T-helper 2 cell treated with Interferon-gamma antibody and Interleukin-4, amounts not matched to agents 100 ng/mL and 5 ng/mL, for 36 hours (primary cell): ENCODE measurements around the gene HOXA5. TPM values are rescaled to one million over a fixed set of nuclear protein-coding genes. Genes with fewer than 3 reads are reported as not detected.

Experiments
- intact Hi-C: fragments of 100-400 bp; cut with micrococcal nuclease; formaldehyde crosslinking; loops from one replicate; pipeline ENCODE4 v1.15.1; 2023
- total RNA-seq: library from RNA; stranded (reverse); gene quantifications from 2 replicates; pipeline ENCODE4 v1.2.3, GENCODE V29; 2022

The HOXA5 gene
- total RNA-seq, 1 donor from 2014 or later: not detected

DNA sequence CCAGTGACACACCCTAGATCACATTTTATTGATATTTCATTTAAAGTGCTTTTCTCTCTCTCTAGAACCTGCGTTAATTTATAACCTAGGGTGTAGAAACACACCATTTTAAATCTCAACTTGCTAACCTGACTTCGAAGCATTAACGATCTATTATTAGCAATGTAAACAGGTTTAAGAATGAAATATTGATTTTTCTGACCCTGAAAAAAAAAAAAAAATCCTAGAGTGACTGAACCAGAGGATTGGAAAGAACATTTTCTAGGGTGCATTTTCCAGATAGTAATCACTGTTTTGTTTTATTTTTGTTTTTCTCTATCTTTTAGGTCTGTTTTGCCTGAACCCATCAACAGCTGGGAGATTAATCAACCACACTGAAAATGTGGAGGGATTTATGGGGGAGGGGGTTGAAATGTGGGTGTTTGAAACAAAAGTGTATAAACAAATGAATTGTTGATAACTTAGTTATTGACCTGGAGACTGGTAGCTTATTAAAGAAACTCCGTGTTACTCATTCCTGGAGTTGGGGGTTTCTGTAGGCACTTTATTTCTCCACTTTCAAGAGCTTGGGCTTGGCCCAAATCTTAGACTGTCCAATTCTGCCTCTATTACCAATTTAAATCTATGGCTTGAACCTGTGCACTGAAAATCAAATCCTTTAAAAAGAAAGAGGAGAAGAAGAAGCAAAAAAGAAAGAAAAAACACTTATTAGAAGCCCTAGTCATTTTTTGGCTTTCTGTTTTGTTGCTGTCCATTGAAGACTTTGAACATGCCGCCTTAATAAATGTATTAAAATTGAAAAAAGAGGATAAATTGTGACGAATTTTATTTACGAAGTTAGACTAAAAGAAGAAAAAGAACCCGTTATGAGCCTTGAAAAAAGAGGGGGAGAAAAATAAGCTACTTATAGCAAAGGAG is 43.8 kb downstream of the HOXA5 start:
- intact Hi-C loops: loop anchor here (10.0 kb wide), 1 partner anchor 145 kb away; the partner anchor contains the start of gene EVX1

GRCh38 chr7:27098578-27099451 is 44.7 kb downstream of the HOXA5 start:
- intact Hi-C loops: loop anchor here (10.0 kb wide), 1 partner anchor 146 kb away; the partner anchor contains the start of gene EVX1

- intact Hi-C loops: loop anchor here (2.0 to 10.0 kb wide), 4 partner anchors 53 to 233 kb away; partner anchors contain the start of genes EVX1 and SKAP2
These were observed 45.5 kb downstream of the HOXA5 start for GRCh38 chr7:27097686-27098577.

DNA sequence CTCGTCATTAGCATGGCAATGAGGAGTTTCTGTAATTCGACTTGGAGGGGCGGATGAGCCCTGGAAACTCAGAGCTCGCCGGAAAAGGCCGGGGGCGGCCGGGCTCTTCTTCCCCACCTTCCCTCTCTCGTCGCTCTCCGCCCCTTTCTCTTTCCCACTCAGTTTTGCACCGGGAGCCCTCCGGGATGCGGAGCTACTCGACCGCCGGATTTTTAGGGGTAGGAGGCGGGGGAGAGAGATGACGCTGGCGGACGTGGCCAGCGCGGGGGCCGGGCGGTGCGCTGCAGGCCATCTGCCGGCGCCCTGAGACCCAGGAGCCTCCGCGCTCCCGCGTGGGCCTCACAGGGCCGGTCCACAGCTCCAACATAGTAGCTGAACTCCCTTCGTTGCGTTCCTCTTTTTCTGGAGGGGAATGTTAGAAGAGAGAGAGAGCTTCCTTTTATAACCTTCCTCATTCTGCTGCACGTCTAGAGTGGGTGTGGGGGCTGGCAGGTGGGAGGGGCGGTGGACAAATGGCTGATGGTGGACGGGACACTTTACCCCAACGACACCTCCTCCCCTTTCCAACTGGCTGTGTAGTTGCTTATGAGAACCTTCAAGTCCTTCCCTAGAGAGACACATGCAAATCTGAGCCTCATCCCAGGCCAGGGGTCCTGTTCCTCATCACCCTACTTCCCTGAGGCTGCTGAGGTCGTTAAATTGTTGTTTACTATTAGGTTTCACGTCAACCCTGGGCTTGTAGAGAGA is 46.5 kb downstream of the HOXA5 start:
- intact Hi-C loops: loop anchor here (1.0 to 10.0 kb wide), 6 partner anchors 34 to 1235 kb away; partner anchors contain the start of genes EVX1 and SKAP2

GRCh38 chr7:27095897-27096767 is 47.3 kb downstream of the HOXA5 start, which contains the start of gene HOXA1:
Gene HOXA1, minus strand, starts transcription at chr7:27096000. Its CDS starts 88 bp downstream, at chr7:27095912.
- intact Hi-C loops: loop anchor here (1.0 to 10.0 kb wide), 6 partner anchors 35 to 1234 kb away; partner anchors contain the start of genes EVX1 and SKAP2

DNA sequence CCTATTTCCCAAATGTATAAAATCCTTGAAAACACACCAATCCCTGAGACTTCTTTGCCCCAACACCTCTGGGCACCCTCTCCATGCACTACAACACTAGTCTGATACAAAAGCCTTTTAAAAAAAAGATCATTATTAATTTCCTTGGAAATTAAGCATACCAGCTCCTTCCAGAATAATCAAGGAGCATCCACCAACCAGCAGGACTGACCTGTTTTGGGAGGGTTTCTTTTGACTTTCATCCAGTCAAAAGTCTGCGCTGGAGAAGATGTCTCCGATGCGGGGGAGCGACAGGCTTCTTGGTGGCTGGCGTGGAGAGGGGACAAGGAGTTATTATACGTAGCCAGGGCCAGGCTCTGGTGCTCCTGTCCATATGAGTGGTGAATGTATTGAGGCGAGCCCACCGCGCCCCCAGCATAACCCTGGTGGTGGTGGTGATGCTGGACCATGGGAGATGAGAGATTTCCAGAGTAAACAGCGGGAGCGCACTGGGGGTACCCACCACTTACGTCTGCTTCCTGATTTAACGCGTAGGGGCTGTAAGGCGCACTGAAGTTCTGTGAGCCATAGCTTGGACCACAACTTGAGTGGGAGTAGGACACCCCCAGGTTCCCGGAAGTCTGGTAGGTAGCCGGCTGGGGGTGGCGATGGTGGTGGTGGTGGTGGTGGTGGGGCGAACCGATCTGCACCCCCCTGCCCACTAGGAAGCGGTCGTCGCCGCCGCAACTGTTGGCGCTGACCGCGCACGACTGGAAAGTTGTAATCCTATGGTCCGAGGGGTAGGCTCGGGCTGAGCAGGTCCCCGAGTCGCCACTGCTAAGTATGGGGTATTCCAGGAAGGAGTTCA is 48.2 kb downstream of the HOXA5 start:
- intact Hi-C loops: loop anchor here (10.0 kb wide), 1 partner anchor 150 kb away; the partner anchor contains the start of gene EVX1

DNA sequence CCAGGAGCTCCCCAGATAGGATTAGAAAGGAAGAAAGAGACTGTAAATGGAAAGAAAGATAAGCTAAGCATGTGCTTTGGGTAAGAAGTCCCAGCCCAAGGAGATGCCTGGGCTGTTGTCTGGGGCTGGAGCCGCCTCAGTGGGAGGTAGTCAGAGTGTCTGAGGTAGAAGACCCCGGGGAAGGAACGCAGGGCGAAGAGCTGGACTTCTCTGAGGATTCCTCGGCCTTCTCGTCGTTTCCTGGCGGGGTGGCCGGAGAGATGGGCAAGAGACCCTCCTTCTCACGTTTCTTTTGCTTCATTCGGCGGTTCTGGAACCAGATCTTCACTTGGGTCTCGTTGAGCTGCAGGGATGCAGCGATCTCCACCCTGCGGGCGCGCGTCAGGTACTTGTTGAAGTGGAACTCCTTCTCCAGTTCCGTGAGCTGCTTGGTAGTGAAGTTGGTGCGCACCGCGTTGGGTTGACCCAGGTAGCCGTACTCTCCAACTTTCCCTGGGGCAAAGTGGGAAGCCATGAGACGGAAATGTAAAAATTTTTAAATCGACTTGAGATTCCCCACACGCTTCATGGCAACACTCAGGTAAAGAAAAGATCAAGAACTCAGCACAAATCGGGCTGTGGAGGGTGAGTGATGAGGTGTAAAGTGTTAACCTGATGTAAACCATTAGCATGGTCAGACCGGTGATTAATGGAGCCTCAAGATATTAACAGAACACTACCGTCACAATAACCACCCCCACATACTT is 49.0 kb downstream of the HOXA5 start:
- intact Hi-C loops: loop anchor here (10.0 kb wide), 1 partner anchor 150 kb away; the partner anchor contains the start of gene EVX1

DNA sequence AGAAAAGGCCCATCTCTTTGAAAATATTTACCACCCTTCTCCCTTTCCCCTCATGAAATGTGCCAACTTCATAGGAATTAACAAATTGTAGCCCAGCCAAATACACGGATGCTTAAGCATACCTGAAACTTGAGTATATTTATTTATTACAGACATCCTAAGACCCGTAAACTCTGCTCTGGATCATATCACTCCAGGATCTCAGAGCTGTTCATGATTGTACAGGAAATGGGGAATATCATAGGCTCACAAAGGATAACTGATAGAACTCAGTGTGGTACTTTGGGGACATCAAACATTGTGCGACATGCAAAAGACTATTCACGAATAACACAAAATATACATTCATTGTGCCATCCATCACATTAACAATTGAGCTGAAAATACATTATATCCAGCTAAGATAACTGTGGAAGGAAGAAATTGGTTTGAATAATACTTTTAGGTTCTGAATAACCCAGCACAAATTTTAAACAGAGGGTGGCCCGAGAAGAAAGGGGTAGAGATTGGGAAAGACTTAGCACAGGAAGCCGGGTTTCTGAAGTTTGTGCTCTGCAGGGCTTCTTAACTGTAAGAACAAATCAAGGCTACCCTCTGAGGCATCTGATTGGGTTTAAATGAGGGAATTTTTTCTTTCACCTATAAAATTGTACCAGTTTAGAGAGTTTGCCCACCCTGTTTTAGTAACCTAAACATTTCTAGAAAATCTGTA is 50.1 kb downstream of the HOXA5 start:
- intact Hi-C loops: loop anchor here (10.0 kb wide), 1 partner anchor 151 kb away; the partner anchor contains the start of gene EVX1

DNA sequence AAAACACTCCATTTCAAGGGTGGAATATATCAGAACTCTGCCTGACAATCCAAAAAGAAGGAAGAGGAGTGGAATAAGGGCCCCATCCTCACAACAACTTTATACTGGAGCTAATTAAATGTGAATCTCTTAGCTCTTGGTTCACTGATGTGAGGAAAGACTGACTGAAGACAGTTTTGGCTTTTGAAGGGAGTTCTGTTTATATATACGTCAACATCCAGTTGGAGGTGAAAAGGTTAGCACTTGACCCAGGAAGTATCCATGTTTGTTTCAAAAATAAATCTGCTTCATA is 50.7 kb downstream of the HOXA5 start:
- intact Hi-C loops: loop anchor here (10.0 kb wide), 1 partner anchor 152 kb away; the partner anchor contains the start of gene EVX1

GRCh38 chr7:27091941-27092818 is 51.3 kb downstream of the HOXA5 start:
- intact Hi-C loops: loop anchor here (10.0 kb wide), 1 partner anchor 153 kb away; the partner anchor contains the start of gene EVX1

GRCh38 chr7:27091105-27091504 is 52.4 kb downstream of the HOXA5 start:
- intact Hi-C loops: loop anchor here (10.0 kb wide), 1 partner anchor 154 kb away; the partner anchor contains the start of gene EVX1
